G401.6 (cell line): ENCODE measurements around the gene PADI1.

ENCODE experiments used
- FAIRE-seq: peaks from 2 replicates; lab custom pipeline; 2012; peaks lifted over from hg19 to GRCh38; lab: Jason Lieb, UNC

Gene PADI1

GRCh38 chr1:17204546-17205440 is at the start of gene PADI1:
Gene PADI1 (plus strand): TSS chr1:17205128. CDS start chr1:17205218, 90 bp downstream.
- FAIRE-seq: no peak

- no peak for FAIRE-seq
These were observed 49.5 kb upstream of the PADI1 start for GRCh38 chr1:17155257-17155920.

- no peak for FAIRE-seq
These were observed 48.8 kb upstream of the PADI1 start for GRCh38 chr1:17156108-17156507.

- no peak for FAIRE-seq
These were observed 46.0 kb upstream of the PADI1 start for GRCh38 chr1:17158961-17159360.

- no peak for FAIRE-seq
These were observed 43.7 kb upstream of the PADI1 start for GRCh38 chr1:17161137-17161740.

GRCh38 chr1:17161926-17162800 is 42.8 kb upstream of the PADI1 start:
- FAIRE-seq: no peak

GRCh38 chr1:17162941-17163340 is 42.0 kb upstream of the PADI1 start:
- FAIRE-seq: no peak

- FAIRE-seq: no peak
These were observed 41.6 kb upstream of the PADI1 start for GRCh38 chr1:17163371-17163770.

GRCh38 chr1:17163789-17164666 is 40.9 kb upstream of the PADI1 start:
- no peak for FAIRE-seq

GRCh38 chr1:17165823-17166222 is 39.1 kb upstream of the PADI1 start:
- no peak for FAIRE-seq

GRCh38 chr1:17167041-17167785 is 37.7 kb upstream of the PADI1 start:
- no peak for FAIRE-seq

- FAIRE-seq: no peak
These were observed 37.2 kb upstream of the PADI1 start for GRCh38 chr1:17167786-17168090.

GRCh38 chr1:17168091-17168876 is 36.6 kb upstream of the PADI1 start:
- no peak for FAIRE-seq

- FAIRE-seq: no peak
These were observed 34.4 kb upstream of the PADI1 start for GRCh38 chr1:17170571-17170970.

- no peak for FAIRE-seq
These were observed 31.7 kb upstream of the PADI1 start for GRCh38 chr1:17173217-17173616.

GRCh38 chr1:17176306-17177061 is 28.4 kb upstream of the PADI1 start:
- no peak for FAIRE-seq

- no peak for FAIRE-seq
These were observed 27.3 kb upstream of the PADI1 start for GRCh38 chr1:17177651-17178050.

- FAIRE-seq: no peak
These were observed 23.0 kb upstream of the PADI1 start for GRCh38 chr1:17181781-17182464.
